HG02943 (cell line): ENCODE results near the gene MRPL39.
A peak's percentile ranks its signal among the peaks of the same experiment; 100 is the strongest.

Source experiments
- ATAC-seq: cut with Tn5 transposase; IDR thresholded peaks from one replicate; pipeline ENCODE4 v1.9.1; 2021; ENCODE audit warnings: mild to moderate bottlenecking, low read depth, moderate library complexity; ENCODE audit not compliant: unreplicated experiment

The MRPL39 gene

DNA sequence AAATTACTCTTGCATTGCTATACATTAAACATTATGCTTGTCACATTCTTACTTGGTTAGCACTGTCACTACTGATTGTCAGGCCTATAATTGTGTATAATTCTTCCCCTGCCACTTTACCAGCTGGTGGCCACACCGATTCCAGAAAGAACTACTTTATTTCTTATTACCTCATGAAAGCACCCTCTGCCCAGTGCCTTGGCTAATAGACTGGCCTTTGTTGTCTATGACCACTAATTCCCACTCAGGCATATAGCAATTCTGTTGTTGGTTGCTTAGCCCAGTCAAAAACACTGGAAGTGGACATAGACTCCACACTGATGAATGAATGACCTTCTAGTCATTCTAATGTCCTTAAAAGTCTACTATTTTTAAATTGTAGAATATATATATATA is 35.6 kb downstream of the MRPL39 start:
- ATAC-seq: no peak

DNA sequence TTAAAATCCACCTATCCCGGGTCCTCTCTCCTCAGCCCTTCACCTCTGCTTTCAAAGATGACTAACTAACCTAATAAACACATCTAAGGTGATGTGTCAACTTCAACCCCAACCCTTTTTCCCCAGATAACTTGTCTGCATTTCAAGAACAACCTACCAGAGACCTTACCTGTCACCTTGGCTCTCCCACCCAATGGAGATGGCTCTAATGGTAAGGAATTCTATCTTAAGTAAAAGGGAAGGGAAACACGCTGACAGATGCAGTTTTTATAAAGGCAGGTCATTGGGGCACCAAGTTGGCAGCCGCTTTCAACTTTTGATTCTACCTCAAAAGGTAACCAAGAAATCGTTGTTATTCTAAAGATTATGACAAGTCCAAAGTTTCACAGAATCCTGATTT is 37.6 kb downstream of the MRPL39 start:
- ATAC-seq: no peak

DNA sequence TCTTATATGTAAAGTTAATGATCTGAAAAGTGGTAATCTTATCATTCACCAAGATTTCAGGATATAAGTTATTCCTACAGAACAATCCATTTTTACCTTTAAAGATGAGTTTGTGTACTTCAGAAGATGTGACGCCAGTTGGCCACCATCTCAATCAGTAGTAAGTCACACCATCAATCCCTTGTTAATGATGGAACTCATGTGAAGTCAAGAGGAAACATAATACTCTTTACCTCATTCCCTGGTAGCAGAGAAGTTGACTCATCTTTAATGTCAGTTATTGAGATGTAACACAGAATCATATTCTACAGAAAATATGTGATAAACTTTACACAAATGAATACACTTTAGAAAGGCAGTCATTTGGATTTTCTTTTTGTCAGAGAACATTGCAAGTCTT is 38.2 kb downstream of the MRPL39 start:
- ATAC-seq: no peak

DNA sequence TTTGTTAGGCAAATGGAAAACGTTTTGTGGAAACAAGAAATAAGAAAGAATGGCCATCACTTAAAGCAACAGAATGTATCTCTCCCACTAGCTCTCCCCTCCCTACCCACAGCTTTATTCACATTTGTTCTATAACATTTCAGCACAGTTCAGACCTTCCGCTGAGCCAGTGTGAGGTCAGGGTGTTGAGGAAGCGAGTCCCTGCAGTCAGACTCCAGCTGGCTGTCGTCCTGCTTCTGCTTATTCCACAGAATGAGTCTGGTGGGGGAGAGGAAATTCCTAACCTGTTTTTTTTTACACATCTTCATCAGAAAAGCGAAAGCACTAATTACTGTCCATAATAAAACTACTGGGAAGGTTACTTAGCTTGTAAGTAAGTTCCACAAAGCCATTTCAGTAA is 39.0 kb downstream of the MRPL39 start:
- no peak for ATAC-seq

DNA sequence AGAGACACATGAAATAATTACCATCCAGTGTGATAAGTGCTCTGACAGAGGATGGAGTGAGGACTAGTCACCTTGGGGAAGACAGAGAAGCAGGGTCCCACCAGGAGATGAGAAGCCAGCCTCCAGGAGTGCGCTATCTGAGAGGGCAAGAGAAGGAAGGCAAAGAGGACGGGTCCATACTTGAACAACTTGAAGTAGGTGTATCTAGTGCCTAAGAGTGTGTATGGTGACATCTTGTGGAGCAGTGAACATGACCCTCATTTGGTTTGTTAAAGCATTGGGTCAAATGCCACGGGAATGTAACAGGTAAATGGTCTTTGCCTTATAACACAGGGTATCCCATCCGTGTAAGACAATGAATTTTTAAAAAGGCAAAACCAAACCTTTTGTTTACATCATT is 39.8 kb downstream of the MRPL39 start:
- ATAC-seq: no peak

DNA sequence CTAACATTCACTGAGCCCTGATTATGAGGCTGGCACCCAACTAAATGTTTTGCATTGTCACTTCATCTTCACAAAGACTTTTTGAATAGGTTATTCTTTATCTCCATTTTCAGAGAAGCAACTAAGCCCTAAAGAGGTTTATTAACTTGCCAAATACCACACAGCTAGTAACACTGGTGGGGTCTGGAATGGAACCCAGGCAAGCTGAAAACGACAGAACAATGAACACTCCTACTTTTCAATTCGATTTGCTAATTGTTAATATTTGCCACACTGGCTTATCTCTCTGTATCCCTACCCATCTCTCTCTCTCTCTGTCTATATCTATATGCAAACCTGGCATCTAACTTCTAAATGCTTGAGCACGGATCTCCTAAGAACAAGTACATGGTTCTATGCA is 40.6 kb downstream of the MRPL39 start:
- ATAC-seq: no peak

DNA sequence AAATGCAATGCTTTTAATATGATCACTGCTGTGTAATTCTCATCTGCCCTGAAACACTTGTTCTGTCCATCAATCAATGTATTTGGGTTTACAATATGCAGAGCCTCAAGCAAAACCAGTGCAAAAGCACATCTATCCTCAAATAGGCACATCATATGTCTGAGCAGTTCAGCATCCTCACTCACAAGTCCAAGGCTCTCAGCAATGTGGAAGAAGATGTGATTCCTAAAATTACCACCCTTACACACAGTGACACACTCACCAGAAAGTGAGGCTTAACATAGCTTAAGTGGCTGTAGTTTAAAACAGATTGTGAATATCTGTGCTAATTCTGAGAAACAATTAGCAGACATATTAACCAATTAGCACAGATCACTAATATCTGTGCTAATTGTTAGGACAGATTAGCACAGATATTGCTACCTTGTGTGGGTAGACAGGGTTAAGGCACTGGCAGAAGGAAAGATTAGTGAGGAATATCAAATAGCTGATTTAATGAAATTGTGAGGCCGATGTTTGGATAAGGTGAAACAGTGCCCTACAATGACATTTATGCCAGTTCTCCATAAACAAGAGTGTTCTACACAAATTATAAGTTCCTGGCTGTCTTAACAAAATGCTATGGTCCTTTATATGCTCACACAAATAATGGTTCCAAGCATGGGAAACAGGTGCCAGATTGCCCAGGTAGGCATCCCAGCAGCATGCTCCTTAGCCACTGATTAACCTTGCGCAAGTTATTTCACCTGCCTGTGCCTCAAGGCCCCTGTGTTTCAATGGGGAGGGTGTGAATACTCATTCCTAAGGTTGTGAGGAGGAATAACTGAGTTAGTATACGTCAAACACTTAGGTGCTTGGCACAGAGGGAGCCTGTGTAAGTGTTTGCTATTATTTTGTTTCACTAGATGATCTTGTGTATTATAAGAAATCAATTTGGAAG is 41.7 kb downstream of the MRPL39 start:
- ATAC-seq: no peak

DNA sequence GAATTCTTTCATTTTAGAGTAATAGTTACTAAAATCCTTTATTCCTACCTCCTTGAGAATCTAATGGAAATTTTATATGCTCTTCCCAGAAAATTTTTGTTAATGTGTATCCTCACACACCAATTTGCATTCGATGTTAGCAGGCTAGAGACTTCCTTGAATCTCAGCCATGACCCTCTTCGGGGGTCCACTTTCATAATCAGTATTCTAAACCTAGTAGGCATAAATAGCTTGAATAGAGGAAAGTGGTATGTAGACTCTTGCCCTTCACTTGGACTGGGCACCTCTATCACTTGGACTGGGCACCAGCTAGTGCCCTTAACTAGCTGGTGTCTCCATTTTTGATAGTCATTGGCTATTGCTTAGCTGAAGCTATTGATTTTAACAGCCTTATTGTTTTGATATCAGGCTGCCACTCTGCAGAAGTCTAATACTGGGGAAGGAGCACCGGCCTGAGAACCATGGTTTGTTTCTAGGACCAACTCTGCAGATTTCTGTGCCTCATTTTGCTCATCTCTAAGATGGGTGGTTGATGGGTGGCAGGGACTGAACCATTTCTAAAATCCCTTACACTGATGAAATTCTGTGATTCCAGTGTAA is 42.8 kb downstream of the MRPL39 start:
- no peak for ATAC-seq

DNA sequence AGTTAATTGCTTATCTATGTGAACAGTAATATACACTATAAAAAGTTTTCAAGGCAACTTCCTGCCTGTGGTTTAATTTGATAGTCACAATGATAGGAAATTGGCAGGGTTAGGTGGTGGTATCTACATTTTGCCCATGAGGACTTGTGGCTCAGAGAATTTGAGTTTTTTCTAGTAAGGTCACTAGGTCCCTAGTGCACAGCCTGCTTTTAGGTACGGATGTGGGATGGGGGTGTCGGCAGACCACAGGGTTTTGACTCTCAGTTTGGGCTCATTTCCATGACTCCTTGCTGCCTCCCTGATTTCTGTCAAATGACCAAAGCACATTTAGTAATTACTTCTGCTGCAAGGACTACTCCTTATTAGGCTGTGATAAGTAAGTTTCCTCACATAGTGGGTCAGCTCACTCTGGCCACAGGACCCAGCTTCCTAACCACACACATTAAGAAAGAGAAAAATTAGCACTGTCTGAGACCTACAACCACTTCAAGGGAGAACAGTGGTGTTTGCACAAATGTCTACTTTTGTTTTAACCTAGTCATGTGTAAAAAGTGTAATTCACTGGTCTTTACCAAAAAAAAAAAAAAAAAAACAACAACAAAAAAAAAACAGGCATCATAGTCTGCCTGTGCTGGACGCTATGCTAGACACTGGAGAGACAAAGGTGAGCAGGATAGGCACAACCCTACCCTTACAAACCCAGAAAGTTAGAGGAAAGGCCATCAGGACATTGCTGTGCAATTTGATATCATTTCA is 43.7 kb downstream of the MRPL39 start:
- no peak for ATAC-seq

DNA sequence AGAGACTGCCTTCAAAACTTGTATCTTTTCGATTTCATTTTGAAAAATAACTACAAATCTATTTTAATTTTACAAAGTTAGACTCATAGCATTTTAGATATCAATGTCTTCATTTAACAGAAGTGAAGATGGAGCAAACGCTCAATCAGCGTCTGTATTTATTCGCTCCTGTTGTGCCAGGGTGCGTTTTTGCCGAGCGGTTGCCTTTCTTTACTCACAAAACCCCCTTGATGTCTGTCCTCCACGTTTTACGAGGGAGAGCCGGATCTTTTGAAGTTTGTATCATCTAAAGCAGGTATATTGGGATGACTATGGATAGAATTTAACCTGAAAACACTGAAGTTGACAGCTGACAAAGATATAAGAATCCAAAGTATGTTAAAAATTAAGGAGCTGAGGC is 44.6 kb downstream of the MRPL39 start:
- ATAC-seq: no peak

DNA sequence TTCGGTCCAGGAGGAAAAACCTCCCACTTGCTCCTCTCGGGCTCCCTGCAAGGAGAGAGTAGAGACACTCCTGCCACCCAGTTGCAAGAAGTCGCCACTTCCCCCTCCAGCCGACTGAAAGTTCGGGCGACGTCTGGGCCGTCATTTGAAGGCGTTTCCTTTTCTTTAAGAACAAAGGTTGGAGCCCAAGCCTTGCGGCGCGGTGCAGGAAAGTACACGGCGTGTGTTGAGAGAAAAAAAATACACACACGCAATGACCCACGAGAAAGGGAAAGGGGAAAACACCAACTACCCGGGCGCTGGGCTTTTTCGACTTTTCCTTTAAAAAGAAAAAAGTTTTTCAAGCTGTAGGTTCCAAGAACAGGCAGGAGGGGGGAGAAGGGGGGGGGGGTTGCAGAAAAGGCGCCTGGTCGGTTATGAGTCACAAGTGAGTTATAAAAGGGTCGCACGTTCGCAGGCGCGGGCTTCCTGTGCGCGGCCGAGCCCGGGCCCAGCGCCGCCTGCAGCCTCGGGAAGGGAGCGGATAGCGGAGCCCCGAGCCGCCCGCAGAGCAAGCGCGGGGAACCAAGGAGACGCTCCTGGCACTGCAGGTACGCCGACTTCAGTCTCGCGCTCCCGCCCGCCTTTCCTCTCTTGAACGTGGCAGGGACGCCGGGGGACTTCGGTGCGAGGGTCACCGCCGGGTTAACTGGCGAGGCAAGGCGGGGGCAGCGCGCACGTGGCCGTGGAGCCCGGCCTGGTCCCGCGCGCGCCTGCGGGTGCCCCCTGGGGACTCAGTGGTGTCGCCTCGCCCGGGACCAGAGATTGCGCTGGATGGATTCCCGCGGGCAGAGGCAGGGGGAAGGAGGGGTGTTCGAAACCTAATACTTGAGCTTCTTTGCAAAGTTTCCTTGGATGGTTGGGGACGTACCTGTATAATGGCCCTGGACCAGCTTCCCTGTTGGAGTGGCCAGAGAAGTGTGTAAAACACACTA is 45.3 kb downstream of the MRPL39 start:
- ATAC-seq: peak; percentile 43

DNA sequence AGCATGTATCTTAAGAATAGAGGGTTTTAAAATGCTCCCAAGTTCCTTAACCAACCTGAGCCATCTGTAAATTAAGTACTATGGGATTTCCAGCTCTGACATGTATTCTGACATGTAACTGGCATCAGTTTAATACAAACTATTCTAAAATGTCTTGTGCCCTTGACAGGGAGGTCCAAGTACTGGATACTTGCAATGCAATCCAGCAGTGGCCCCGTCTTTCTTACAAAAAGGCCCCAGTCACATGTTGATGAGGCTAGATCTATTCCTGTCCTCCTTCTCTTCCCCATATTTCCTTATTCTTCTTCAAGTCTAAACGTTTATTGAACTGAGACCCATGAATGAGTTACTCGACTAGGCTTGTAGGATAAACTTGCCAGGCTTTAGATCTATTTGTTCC is 46.4 kb downstream of the MRPL39 start:
- no peak for ATAC-seq

DNA sequence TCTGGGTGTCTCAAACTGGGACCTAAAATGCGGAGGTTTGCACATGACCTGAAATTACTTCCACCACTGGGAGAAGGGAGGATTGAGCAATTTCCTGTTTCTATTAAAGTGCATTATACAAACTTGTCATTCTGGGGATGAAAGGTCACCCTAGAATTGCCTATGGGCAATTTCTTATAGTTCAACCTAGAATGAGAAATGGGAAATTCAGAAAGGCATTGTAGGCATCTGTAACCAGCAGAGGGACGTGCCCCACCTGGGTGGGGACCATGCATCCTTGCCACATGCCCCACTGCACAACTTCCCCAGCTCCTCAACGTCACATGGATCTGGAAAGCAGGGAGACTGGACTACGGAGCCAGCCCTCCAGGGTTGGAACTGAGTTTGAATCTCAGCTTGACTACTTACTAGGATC is 47.0 kb downstream of the MRPL39 start:
- no peak for ATAC-seq

DNA sequence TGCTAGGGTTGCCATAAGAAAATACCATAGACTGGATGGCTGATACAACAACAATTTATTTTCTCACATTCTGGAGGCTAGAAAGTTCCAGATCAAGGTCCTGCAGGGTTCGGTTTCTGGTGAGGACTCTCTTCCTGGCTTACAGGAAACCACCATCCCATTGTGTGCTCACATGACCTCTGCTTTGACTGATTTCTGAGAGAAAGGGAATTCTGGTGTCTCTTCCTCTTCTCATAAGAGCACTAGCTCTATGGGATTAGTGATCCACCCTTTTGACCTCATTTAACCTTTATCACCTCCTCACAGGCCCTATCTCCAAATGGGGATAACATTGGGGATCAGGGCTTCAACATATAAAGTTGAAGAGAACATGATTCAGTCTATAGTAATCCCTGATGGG is 47.5 kb downstream of the MRPL39 start:
- no peak for ATAC-seq

DNA sequence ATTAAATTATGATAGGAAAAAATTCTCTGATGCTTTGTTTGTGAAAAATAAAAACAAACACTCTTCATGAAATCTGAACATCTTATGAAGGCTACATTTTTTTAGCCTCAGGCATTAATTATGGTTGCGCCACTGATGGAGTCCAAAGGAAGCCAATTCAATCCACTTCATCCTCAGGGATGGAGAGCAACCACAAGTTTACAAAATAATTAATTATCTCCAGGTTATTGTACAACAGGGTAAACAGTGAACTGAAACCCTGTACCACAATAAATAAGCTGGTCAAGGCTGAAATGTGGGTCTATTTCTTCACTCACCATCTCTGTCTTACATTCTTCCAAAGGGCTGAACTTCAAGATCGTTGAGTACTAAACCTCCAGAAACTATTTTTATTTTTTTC is 49.2 kb downstream of the MRPL39 start:
- no peak for ATAC-seq

DNA sequence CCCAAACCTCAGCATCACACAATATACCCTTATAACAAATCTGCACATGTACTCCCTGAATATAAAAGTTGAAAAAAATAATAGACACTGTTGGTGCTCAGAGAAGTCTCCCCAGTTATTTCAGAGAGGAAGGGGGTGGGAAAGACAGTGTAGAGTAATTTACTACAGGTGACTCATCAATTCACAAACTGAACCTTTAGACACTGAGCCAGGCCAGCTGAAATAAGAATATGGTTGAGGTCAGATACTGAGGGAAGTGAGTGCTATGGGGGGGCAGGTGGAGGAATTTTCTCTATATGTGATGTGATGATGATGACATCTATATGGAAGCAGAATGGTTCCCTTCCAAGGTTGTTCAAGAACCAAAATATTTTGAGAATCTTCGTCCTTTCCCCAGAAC is 50.1 kb downstream of the MRPL39 start:
- ATAC-seq: no peak

DNA sequence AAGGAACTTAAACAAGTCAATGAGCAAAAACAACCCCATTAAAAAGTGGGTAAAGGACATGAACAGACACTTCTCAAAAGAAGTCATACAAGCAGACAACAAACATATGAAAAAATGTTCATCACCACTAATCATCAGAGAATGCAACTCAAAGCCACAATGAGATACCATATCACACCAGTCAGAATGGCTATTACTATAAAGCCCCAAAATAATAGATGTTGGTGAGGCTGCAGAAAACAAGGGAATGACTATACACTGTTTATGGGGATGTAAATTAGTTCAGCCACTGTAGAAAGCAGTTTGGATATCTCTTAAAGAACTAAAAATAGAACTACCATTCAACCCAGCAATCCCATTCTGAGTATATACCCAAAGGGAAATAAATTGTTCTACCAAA is 51.2 kb downstream of the MRPL39 start:
- ATAC-seq: no peak

DNA sequence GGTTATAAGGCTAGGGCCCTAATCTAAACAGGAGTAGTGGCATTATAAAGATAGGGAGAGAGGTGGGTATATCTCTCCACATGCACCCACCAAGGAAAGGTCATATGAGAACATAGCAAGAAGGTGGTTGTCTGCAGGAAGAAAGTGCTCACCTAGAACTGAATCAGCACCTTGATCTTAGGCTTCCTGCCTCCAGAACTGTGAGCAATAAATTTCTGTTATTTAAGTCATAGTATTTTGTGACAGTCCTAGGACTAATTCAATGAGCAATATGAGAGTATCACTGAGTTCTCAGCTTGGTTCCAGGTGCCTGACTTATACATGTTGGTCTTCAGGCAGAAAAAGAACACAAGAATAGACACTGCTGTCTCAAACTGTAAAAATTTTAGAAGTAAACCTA is 51.8 kb downstream of the MRPL39 start:
- ATAC-seq: no peak

DNA sequence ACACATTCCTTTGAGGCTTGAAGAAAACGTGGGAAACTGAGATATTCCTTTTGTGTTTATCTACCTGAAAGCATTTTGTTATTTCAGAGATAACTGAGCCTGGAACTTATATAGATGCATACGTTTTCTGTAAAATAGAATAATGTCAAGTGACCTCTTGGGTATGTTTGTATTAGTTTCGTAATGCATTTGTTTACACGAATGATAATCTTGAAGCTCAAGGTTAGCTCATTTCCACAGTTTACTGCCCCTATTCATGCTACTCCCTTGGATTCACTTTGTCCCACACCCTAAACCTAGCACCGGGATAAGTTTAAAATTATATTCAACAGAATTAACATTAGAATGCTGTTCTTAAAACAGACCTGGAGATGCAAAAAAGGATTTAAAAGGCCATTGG is 54.4 kb downstream of the MRPL39 start:
- no peak for ATAC-seq

DNA sequence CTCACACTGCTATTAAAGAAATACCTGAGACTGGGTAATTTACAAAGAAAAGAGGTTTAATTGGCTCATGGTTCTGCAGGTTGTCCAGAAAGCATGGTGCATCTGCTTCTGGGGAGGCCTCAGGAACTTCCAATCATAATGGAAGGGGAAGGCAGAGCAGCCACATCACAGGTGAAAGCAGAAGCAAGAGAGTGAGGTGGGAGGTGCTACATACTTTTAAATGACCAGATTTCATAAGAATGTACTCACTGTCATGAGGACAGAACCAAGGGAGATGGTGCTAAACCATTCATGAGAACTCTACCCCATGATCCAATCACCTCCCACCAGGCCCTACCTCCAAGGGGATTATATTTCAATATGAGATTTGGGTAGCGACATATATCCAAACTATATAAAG is 55.7 kb downstream of the MRPL39 start:
- no peak for ATAC-seq
